ENCODE data around the gene PIK3R2.

DNA sequence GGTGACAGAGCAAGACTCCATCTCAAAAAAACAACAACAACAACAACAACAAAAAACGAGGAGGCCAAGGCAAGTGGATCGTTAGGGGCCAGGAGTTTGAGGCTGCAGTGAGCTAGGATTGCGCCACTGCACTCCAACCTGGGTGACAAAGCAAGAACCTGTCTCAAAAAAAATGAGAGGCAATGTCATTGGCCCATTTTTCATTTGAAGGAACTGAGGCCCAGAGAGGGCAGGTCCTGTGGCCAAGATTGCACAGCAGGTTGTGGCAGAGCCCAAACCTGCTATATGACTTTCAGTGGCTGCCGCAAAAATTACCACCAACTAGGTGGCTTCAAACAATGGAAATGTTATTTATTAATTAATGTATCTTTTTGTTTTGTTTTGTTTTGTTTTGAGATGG is 5.5 kb downstream of the PIK3R2 start:
- TF ChIP-seq, protein P1, sequence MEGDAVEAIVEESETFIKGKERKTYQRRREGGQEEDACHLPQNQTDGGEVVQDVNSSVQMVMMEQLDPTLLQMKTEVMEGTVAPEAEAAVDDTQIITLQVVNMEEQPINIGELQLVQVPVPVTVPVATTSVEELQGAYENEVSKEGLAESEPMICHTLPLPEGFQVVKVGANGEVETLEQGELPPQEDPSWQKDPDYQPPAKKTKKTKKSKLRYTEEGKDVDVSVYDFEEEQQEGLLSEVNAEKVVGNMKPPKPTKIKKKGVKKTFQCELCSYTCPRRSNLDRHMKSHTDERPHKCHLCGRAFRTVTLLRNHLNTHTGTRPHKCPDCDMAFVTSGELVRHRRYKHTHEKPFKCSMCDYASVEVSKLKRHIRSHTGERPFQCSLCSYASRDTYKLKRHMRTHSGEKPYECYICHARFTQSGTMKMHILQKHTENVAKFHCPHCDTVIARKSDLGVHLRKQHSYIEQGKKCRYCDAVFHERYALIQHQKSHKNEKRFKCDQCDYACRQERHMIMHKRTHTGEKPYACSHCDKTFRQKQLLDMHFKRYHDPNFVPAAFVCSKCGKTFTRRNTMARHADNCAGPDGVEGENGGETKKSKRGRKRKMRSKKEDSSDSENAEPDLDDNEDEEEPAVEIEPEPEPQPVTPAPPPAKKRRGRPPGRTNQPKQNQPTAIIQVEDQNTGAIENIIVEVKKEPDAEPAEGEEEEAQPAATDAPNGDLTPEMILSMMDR (conservative IDR thresholded peaks at IDR 0.05; ENCODE audit: low read depth, low read length), result no peak
- no peak for TF ChIP-seq EZH2 (IDR thresholded peaks at IDR 0.05; ENCODE audit: borderline replicate concordance, low read depth, low read length, poor library complexity, severe bottlenecking)

Measured in A673 (cell line).